HPDE6-E6E7 (cell line): ENCODE data around the gene EXOC4.

Experiments
- DNase-seq: peaks from one replicate; pipeline ENCODE4 v3.0.0; 2011; ENCODE audit warnings: missing footprints; ENCODE audit errors: extremely low spot score

The EXOC4 gene

DNA sequence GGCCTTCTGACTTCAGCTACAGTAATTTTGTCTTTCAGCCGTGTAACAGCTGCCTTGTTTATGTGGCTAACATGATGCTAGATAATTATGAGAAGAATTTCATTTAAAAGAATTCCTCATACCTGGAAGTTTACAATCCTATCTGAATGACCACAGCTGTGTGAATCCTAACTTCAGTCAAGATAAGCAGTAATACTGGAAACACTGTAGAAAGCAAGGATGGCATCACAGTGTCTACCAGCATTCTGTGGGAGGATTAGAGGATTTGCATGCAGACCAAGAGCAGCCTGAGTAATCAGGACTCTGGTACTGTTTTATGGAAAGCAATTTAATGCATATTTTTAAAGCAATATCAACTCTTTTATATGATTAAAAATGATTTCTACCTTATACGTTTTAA is 282.4 kb downstream of the EXOC4 start:
- DNase-seq: no peak

- DNase-seq: no peak
Measured at GRCh38 chr7:133536450-133536849, 283.6 kb downstream of the EXOC4 start.

GRCh38 chr7:133539016-133539415 is 286.1 kb downstream of the EXOC4 start:
- no peak for DNase-seq

GRCh38 chr7:133540096-133540860 is 287.4 kb downstream of the EXOC4 start:
- DNase-seq: no peak

- DNase-seq: no peak
Measured at GRCh38 chr7:133542209-133542780, 289.4 kb downstream of the EXOC4 start.

DNA sequence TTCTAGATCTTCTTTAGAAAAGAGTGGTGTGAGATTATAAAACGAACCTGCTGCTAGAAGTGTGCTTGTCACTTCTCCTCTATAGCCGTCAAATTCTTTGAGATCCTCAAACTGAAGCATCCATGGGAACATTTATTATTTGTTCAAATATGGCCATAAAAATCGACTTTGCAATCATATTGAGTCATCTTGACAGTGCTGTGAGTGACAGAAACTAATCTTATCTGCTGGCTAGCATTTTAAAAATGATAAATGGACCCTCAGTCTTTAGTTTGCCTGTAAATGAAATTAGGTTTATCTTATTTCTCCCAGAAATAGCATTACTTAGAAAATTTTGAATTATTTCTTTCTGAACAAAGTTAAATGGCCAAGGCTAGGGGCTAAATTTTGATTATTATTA is 290.8 kb downstream of the EXOC4 start:
- no peak for DNase-seq

- DNase-seq: no peak
Measured at GRCh38 chr7:133545618-133546017, 292.7 kb downstream of the EXOC4 start.

DNA sequence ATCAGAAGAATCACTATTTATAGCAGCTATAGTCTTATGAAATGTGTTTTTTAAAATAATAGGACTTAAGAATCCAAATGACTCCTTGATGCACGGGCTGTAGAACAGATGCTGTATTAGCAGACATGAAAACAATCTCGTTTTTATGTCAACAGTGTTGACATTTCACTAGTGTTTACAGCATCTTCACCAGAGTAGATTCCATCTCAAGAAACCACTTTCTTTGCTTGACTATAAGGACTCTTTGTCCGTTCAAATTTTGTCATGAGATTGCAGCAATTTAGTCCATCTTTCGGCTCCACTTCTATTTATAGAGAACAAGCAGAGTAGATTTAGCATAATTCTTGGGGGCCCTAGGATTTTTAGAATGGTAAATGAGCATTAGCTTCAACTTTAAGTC is 295.1 kb downstream of the EXOC4 start:
- DNase-seq: no peak

DNA sequence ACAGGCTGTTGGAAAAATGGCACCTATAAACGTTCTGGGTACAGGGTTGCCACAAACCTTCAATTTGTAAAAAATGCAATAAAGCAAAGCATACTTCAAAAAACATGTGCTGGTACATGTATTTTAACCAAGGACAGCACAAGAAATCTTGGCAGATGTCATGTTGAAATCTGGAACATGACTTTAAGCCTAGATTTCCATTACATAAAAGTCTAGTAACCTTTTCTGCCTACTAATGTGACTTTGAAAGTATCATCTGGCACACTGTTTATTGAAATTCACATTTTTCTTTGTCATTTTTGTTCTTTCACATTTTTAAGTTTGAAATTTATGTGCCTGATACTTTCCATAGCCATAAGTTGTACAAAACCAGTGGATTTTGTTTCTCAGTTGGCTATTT is 296.8 kb downstream of the EXOC4 start:
- no peak for DNase-seq

DNA sequence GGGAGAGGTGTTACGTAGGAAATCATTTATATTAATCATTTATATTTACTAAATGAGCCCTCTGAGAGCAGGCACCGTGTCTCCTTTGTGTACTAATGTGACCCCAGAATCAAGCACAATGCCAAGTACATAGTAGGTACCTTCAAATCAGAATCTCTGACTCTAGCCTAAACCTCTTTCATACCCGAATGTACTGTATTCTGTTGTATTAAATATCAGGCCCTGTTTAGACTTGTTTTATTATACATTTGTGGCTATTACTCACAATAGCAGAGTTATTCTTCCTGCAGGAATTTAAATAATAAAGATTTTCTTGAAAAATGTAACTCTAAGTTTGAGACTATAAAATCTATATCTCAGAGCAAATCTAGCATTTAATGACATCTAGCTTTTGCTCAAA is 297.3 kb downstream of the EXOC4 start:
- peak; percentile 15 for DNase-seq

DNA sequence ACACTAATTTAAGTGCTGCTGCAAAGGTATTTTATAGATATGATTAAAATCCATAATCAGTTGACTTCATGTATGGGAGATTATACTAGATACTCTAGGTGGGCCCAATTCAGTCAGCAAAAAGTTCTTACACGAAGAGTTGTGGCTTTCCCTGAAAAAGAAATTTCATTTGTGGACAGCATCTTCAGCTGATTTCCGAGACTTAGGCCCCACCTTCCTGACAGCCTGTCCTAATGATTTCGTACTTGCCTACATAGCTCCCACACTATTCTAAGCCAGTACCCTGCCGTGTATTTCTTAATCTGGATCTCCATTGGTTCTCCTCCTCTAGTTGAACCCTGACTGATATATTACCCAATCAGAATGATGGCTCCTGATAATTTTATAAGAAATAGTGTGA is 297.9 kb downstream of the EXOC4 start:
- no peak for DNase-seq

- DNase-seq: no peak
Measured at GRCh38 chr7:133551466-133551865, 298.6 kb downstream of the EXOC4 start.

DNA sequence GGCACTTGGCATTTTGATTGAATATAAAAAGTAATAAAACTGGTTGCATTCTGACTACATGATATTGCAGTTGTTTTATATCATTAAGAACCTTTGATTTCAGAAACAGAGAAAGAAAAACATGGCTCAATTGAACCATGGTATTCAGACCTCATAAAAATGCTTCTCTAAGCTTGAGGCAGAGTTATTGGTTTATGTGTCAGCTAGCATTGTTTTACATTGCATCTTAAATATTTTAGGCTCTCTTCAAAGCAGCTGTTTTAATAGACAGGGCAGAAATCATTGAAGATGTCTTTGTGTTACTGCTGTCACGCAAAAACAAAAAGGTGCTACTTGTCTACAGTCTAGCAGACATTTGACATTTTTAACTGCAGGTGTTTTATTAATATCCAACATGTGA is 299.2 kb downstream of the EXOC4 start:
- no peak for DNase-seq

- no peak for DNase-seq
Measured at GRCh38 chr7:133554330-133554729, 301.5 kb downstream of the EXOC4 start.

DNA sequence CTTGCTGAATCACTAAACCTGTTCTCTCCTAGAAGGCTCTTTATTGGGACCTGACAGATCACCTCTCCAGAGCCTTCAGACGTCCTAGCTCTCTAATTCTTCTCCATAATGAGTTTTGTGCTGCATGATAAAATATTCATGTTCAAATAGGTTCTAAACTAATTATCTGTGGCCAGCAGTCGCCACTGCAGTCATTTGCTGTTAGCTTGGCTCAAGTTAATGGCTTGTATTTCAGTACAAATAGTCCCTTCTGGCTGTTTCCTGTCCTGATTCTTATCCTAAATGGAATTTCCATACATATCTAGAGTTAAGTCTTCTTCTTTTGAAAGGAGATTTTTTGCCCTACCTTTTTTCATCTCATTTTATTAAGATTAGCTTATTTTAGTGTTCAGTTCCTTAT is 303.2 kb downstream of the EXOC4 start:
- DNase-seq: no peak

DNA sequence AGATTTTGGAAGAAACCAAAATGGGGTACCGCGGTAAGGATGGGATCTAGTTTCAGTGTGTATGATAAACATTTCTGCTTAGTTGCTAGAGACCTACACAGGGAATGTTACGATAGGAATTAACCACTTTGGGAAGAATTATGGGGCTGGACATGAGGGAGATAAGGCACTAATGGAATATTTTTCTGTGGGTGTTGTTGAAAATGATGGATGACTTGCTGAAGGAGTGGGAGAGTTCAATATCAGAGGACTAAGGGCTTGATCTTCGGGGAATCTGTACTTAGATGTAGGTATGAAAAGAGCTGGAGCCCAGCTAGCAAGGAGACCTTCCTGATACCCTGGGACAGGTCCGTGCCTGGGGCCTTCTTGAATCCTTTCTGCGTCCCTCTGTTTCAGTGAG is 303.7 kb downstream of the EXOC4 start:
- DNase-seq: no peak

DNA sequence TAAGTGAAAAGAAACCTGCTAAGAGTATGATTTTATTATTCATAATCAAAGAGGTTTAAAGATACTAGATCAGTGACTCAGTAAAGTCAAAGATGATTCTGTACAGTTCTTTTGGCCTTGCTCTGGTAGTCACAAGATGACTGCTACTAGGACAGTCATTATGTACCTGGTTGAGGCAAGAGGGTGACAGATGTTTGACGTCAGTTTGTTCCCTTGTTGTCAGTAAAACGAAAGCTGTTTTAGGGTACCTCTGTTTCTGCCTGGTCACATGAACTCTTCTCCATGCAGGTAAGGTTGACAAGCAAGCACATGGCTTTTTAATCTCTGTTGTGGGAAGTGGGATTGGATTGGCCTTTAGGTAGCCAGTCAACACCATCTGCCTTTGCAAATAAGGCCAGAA is 308.0 kb downstream of the EXOC4 start:
- no peak for DNase-seq

DNA sequence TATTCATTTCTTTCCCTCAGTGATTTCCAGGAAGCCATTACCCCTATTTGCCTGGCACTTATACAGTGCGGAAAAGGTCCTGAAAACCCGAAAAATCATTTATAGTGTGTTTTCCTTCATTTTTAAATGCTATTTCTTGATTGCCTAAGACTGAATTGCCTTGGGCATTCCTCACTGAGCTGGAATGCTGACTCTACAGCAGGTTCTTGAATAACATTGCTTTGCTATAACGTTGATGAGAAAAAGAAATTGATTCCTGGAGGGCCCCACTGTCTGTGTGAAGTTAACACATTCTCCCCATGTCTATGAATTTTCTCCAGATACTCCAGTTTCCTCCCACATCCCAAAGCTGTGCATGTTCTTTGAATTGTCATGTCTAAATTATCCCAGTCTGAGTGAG is 308.5 kb downstream of the EXOC4 start:
- DNase-seq: no peak

GRCh38 chr7:133562621-133563020 is 309.7 kb downstream of the EXOC4 start:
- DNase-seq: no peak

DNA sequence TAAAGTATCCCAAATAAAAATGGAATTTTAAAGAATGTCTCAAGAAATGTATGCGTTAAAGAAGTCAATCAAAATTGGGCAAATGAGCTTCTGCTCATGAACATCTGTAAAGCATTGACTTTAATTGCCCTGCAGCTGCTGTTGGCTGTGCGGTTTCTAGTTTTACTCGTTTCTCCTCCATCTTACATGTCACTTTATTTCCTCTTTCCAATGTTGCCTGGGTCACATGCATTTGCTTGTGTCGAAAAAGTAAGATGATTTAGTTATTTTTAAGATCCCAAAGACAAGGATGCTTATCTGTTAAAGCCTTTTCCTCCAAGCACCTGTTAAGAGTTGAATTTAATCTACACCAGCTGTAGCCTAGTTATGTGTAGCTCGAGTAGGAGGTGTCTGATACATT is 310.4 kb downstream of the EXOC4 start:
- DNase-seq: no peak

GRCh38 chr7:133564484-133564883 is 311.6 kb downstream of the EXOC4 start:
- DNase-seq: no peak

GRCh38 chr7:133568544-133568943 is 315.7 kb downstream of the EXOC4 start:
- DNase-seq: no peak

DNA sequence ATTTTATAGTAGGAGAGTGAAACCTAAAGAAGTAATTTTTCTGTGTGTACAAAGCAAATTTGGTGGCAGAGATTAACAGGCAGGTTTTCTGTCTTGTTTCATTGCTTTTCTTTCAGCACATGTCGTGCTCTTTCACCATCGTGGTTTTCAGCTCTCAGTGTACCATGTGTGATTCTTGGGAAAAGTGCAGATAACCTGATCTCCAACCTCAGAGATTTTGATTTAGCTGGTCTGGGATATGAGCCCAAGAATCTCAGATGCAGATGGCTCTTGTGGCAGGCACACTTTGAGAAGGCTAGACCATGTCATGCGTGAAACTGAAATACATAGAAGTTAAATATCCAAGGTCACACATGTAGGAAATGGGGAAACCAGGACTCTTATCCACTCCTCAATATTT is 317.4 kb downstream of the EXOC4 start:
- no peak for DNase-seq

- DNase-seq: no peak
Measured at GRCh38 chr7:133571076-133571475, 318.2 kb downstream of the EXOC4 start.
